Esophagus squamous epithelium (tissue), 5 donors: Measurements from ENCODE around the gene MAD2L2. TPM values are rescaled to one million over a fixed set of nuclear protein-coding genes. Genes with fewer than 3 reads are reported as not detected.

Source experiments
- DNase-seq: peaks from one replicate; lab custom pipeline; 2025; lab: John Stamatoyannopoulos, UW
- H3K27ac ChIP-seq, 4 donors: fragments of 200-600 bp; sonication (generic); one replicate each; pipeline ENCODE4 v1.5.1; 2016 to 2019; ENCODE audit warnings: mild to moderate bottlenecking in 1 of 4
- H3K27me3 ChIP-seq, 4 donors: fragments of 200-600 bp; sonication (generic); 1 replicate in 3 of 4; 2 replicates in 1 of 4; pipeline versions ENCODE4 v1.5.1 to v1.6.0; 2017 to 2021; ENCODE audit warnings: antibody characterized with exemption in 1 of 4
- H3K36me3 ChIP-seq, 3 donors: fragments of 200-600 bp; sonication (generic); one replicate each; pipeline ENCODE4 v1.5.1; 2016 to 2019
- H3K4me1 ChIP-seq, 3 donors: fragments of 200-600 bp; sonication (generic); one replicate each; pipeline ENCODE4 v1.5.1; 2017 to 2019
- H3K4me3 ChIP-seq, 4 donors: fragments of 200-600 bp; sonication (generic); 1 replicate in 3 of 4; 2 replicates in 1 of 4; pipeline ENCODE4 v1.5.1; 2016 to 2019; ENCODE audit warnings: mild to moderate bottlenecking in 2 of 4, moderate library complexity in 1 of 4
- H3K9me3 ChIP-seq, 3 donors: fragments of 200-600 bp; sonication (generic); one replicate each; pipeline ENCODE4 v1.5.1; 2016 to 2019
- CTCF ChIP-seq, 6 experiments: fragments of 450-650 bp in 4 of 6; fragments of 200-600 bp in 2 of 6; sonication (generic) in 2 of 6; IDR thresholded peaks; one replicate each; pipeline ENCODE4 v1.5.1; 2016 to 2019; ENCODE audit warnings: antibody characterized with exemption in 6 of 6, mild to moderate bottlenecking in 4 of 6, moderate library complexity in 4 of 6
- POLR2A ChIP-seq, 4 donors: fragments of 450-650 bp; IDR thresholded peaks; one replicate each; pipeline ENCODE4 v1.6.1; 2017; ENCODE audit warnings: antibody characterized with exemption in 4 of 4, mild to moderate bottlenecking in 4 of 4, moderate library complexity in 3 of 4
- WGBS, 2 donors: methylation state at CpG; one replicate each; pipeline ENCODE4 v1.1.5; 2018; 5-methylcytosine and 5-hydroxymethylcytosine counted together
- intact Hi-C: fragments of 100-400 bp; cut with DNase I; formaldehyde crosslinking; loops from one replicate; pipeline ENCODE4 v1.15.0; 2022
- total RNA-seq, 4 donors: library from RNA; depleted of rRNA; stranded (reverse); fragments of >200 nt; gene quantifications; one replicate each; pipeline ENCODE4 v1.1.0, GENCODE V29; 2016
- donor health status: DM: yes; HTN: yes; CAD: no.

MAD2L2 gene
- total RNA-seq, 4 donors from 2014 or later = 12.1 to 22.8 (median 18.9) TPM

GRCh38 chr1:11685210-11685752 lies 4.3 kb upstream of the MAD2L2 start:
- intact Hi-C loops = no loop called here
- 88 to 90% methylated on average over 7 of the region's 7 CpGs for WGBS, 2 donors
- Histone ChIP-seq H3K4me1 (peaks cover 4 to 24% (median 7%) of the 10 kb centered on the region in 3 donors), H3K4me3 (no peak overlapping the region), H3K36me3 (no peaks in the 10 kb centered on the region), H3K27ac (no peak overlapping the region), H3K9me3 (no peaks in the 10 kb centered on the region), H3K27me3 (peaks cover 0 to 69% (median 4%) of the 10 kb centered on the region in 4 donors)
- TF ChIP-seq POLR2A (IDR thresholded peaks at IDR 0.05) (no peak), CTCF (IDR thresholded peaks at IDR 0.05) (no peak)
- no peak for DNase-seq

- Histone ChIP-seq H3K4me1 (peaks cover 4 to 34% (median 13%) of the 10 kb centered on the region in 3 donors), H3K27ac (no peak overlapping the region), H3K36me3 (no peaks in the 10 kb centered on the region), H3K4me3 (no peak overlapping the region), H3K27me3 (peaks cover 0 to 57% (median 1%) of the 10 kb centered on the region in 4 donors), H3K9me3 (no peaks in the 10 kb centered on the region)
- intact Hi-C loops = no loop called here
- DNase-seq = no peak
- TF ChIP-seq CTCF (IDR thresholded peaks at IDR 0.05) = no peak
- TF ChIP-seq POLR2A (IDR thresholded peaks at IDR 0.05) = no peak
- WGBS, 2 donors = 49 to 53% methylated on average over 7 of the region's 7 CpGs
These were observed 3.1 kb upstream of the MAD2L2 start for GRCh38 chr1:11684070-11684469.

- no peaks in the 10 kb centered on the region for H3K9me3 ChIP-seq
- TF ChIP-seq POLR2A (IDR thresholded peaks at IDR 0.05) = no peak
- TF ChIP-seq CTCF (IDR thresholded peaks at IDR 0.05) = no peak
- no peak overlapping the region for H3K4me3 ChIP-seq
- H3K36me3 ChIP-seq = no peaks in the 10 kb centered on the region
- DNase-seq = no peak
- intact Hi-C loops = no loop called here
- no CpG with 5 or more reads among the region's 1 CpG for WGBS, 2 donors
- peaks cover 0 to 44% (median 1%) of the 10 kb centered on the region in 4 donors for H3K27me3 ChIP-seq
- no peak overlapping the region for H3K27ac ChIP-seq
- peaks cover 4 to 37% (median 13%) of the 10 kb centered on the region in 3 donors for H3K4me1 ChIP-seq
These were observed 1.9 kb upstream of the MAD2L2 start for GRCh38 chr1:11682799-11683198.

GRCh38 chr1:11682287-11682771 lies 1.4 kb upstream of the MAD2L2 start:
- Histone ChIP-seq H3K36me3 (peaks cover 0 to 2% (median 0%) of the 10 kb centered on the region in 3 donors), H3K4me3 (no peak overlapping the region), H3K27me3 (peaks cover 0 to 39% (median 1%) of the 10 kb centered on the region in 4 donors), H3K27ac (no peak overlapping the region), H3K4me1 (peaks cover 4 to 37% (median 13%) of the 10 kb centered on the region in 3 donors), H3K9me3 (no peaks in the 10 kb centered on the region)
- intact Hi-C loops = no loop called here
- 30 to 55% methylated on average over 7 of the region's 7 CpGs for WGBS, 2 donors
- TF ChIP-seq CTCF (IDR thresholded peaks at IDR 0.05) = no peak
- no peak for TF ChIP-seq POLR2A (IDR thresholded peaks at IDR 0.05)
- DNase-seq = no peak

- no peak for DNase-seq
- peak overlapping the region; percentile 82 to 97 (median 88) for H3K27ac ChIP-seq
- peak overlapping the region; percentile 76 to 93 (median 86) for H3K4me3 ChIP-seq
- H3K9me3 ChIP-seq = no peaks in the 10 kb centered on the region
- no peak for TF ChIP-seq POLR2A (IDR thresholded peaks at IDR 0.05)
- TF ChIP-seq CTCF (IDR thresholded peaks at IDR 0.05) = no peak
- H3K27me3 ChIP-seq = peaks cover 0 to 30% (median 1%) of the 10 kb centered on the region in 4 donors
- intact Hi-C loops = no loop called here
- peaks cover 4 to 37% (median 13%) of the 10 kb centered on the region in 3 donors for H3K4me1 ChIP-seq
- 40% methylated on average over 1 of the region's 65 CpGs; no CpG with 5 or more reads in 1 of the 2 donors for WGBS, 2 donors
- H3K36me3 ChIP-seq = peaks cover 0 to 21% (median 0%) of the 10 kb centered on the region in 3 donors
These were observed 478 bp downstream of the MAD2L2 start for GRCh38 chr1:11680270-11681070.
